Stimulated activated CD8-positive, alpha-beta memory T cell treated with anti-CD3 and anti-CD28 coated beads, Interleukin-15, amount 100 ng/mL, for 4 hours (primary cell): ENCODE results near the gene SFXN1.

Source experiments
- DNase-seq, 2 donors: peaks; one replicate each; pipeline ENCODE4 v3.0.0-alpha.2; 2020; ENCODE audit warnings: low read depth in 2 of 2

The SFXN1 gene

DNA sequence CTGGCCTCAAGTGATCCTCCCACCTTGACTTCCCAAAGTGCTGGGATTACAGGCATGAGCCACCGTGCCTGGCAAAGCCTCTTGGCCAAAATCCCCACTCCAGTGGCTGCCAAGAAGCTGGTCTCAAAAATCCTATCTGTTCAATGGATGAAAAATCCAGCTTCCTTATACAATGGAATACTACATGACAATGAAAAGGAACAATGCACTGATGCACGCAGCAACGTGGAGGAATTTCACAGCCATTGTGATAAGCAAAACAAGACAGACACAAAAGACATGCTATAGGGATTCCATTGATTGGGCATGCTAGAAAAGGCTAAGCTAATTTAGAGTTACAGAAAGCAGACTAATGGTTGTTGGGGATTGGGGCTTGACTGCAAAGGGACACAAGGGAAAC, 13.1 kb upstream of the SFXN1 start:
- no peak for DNase-seq

- no peak for DNase-seq
Measured at GRCh38 chr5:175466700-175467318, 11.6 kb upstream of the SFXN1 start.

GRCh38 chr5:175467983-175468690, 10.2 kb upstream of the SFXN1 start:
- DNase-seq: no peak

DNA sequence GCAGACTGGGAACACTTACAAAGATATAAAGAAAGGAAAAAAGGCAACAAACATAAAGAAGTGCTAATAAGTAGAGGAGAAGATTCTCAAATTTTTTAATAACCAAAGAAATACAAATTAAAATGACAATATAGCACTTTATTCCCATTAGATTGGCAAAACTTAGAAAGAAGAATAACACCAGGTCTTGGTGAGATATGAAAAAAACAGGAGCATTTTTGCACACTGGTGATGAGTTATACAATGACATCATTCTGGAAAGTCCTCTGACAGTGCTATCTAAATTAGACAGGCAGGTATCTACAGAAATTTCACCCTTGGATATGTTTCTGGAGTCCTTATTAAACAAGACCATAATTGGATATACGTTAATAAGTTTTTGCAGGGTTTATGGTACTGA, 9.5 kb upstream of the SFXN1 start:
- no peak for DNase-seq

DNA sequence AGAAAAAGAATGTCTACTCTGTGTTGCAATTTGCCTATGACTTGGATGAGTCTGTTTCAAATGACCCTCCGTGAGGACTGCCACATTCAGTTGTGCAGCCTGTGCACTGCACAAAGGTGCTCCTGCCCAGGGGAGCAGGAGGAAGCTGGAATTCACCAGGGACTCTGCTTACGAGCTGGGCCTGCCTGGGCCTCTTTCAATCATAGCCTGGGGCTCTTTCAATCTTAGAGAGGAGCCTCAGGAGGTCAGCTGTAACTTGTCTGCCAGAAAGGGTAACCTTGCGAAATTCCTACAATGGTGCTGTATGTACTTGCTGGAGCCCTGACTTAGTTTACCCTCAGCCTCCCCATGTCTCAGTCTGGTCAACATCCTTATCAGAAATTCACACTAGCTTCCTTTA, 8.4 kb upstream of the SFXN1 start:
- no peak for DNase-seq

DNA sequence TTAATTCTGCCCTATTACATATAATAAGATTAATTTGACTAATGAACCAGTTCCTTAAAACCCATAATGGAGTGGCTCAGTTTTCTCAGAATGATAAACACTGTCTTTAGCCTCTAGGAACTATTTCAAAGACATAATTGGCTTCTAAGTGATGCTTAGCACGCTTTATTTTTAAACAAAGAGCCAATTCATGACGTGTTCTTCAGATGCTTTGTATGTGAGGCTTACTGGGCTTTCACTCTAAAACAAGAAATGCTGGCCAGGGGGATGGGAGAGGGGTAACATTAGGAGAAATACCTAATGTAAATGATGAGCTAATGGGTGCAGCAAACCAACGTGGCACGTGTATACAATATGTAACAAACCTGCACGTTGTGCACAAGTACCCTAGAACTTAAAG, 7.6 kb upstream of the SFXN1 start:
- no peak for DNase-seq

DNA sequence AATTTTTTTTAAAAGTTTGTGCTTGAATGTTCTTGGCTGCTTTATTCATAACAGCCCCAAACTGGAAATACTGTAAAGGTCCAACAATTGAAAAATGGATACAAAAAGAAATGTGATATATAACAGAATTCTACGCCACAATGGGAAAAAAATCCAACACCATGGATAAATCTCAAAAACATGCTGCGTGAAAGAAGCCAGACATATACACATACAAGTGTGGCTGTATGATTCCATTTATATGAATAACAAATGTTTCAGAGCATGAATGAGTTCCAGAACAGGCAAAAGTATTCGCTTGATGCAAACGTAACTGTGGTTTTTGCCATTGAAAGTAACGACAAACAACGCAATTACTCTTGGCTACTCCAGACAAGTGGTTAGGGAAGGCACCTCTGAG, 7.2 kb upstream of the SFXN1 start:
- no peak for DNase-seq

GRCh38 chr5:175471628-175472027, 6.7 kb upstream of the SFXN1 start:
- no peak for DNase-seq

GRCh38 chr5:175472378-175472777, 6.0 kb upstream of the SFXN1 start:
- DNase-seq: no peak

DNA sequence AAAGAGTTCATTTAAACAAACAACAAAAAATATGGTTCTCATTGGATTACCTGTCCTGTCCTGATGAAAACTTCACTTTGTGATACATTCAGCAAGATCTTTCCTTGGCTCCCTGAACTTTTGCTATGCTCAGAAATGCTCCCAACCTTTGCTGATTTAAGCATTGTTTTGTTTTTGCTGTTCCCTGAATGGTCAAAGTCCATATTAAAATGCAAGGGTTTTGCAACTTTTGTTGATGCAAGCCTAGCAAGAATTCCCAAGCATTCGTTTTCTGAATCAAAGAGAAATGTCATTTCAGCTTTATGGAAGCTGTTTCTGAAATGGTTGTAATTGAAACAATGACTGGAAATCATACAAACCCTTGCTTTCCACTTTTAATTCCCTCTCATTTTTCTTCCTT, 3.1 kb upstream of the SFXN1 start:
- DNase-seq: no peak

GRCh38 chr5:175477440-175477839, 920 bp upstream of the SFXN1 start:
- DNase-seq: no peak

DNA sequence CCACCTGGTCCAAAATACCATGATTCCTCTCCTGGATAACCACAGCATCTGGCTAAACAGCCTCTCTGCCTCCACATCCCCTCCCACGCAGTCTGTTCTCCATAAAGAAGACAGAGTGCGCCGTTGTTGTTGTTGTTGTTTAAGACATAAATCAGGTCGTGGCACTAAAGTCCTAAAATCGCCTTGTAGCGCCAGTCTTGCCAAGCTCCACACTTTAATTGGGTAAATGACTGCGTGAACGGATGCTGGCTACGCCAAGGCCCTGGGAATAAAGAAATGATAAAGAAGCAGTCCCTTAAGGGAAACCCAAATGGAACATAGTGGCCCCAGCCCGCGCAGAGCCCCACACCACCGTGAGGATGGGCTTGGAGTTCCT, 364 bp upstream of the SFXN1 start:
- DNase-seq: no peak

GRCh38 chr5:175479125-175479881, 943 bp downstream of the SFXN1 start:
- DNase-seq: no peak

DNA sequence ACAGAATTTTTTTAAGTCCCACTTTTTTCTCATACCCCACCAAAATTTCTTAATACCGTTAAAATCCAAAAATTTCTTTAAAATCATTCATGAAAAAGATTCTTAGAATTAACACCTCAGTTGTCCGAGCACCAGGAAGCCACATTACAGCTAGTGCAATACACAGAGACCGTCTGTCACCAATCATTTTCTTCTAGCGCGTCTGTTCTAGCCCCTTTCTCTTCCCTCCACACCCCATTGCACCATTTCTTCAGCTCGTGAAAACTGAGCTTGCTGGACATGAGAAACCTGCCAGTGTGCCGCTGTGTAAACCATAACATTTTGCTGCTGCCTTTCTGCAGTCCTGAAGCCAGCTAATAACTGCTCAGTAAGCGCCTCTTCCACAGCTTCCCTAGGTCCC, 5.0 kb downstream of the SFXN1 start:
- no peak for DNase-seq

- DNase-seq: no peak
Measured at GRCh38 chr5:175484322-175484721, 6.0 kb downstream of the SFXN1 start.

DNA sequence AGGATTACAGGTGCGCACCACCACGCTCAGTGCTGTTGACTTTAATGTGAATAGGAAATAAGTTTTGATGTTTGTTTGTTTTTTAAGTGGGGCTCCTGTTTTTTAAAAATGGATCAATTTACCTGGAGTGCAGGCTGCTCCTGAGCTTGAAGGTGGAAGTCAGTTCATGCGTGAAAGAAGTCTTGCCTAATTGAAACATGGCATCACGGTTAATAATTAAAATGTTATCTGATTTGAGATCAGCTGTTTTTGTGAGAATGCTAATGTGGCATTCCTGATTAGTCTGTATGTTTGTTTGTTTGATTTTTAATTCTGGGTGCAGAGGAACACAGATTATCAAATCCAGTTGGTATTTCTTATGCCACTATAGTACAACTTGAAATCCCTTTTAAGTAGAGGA, 6.5 kb downstream of the SFXN1 start:
- no peak for DNase-seq

- no peak for DNase-seq
Measured at GRCh38 chr5:175485631-175486030, 7.3 kb downstream of the SFXN1 start.

- DNase-seq: no peak
Measured at GRCh38 chr5:175487514-175488222, 9.3 kb downstream of the SFXN1 start.

DNA sequence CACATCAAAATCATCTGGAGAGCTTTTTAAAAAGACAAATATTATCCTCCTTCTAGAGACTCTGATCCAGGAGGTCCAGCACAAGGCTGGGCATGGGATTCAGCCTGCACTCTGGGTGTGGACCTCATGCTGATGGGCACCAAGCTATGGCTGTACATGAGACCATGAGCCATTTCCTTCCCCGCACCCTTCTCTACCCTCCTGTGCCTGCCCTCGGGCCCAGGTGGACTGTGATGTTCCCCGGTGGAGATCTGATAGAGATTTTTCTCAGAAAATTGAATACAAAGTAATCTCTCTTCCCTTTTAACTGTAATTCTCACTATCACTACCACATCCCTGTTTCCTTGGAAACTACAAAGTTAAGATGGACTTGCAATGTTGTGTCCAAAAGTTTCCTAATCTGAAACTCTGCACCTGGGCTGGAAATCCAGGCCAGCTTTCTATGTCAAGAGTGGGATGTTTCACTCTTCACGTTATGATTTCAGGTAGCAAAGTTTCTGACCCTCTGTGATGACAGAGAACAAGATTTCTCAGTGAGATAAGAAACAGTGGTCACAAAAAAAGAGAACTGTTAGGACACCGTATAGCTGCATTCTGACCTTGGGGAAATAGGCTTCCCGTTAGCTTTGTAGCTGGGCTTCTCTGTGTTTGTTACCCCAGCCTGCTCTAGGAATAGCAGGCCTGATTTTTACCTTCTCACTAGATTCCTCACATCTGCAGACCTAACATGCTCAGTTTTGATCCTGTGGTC, 11.5 kb downstream of the SFXN1 start:
- DNase-seq: no peak

DNA sequence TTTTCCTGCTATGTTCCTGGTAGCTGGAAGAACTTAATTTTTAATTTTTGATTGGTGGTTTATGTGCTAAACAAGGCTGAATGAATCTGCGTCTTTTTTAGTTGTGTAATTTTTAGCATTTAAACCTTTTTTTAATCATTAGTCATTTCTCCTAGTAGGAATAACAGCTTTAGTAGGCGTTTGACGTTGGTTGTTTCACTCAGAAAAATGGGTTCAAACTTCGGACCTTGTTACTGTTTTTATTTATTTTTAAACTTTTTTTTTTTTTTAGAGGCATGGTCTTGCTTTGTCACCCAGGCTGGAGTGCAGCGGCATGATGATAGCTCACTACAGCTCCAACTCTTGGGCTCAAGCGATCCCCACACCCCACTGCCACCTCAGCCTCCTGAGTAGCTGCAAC, 12.9 kb downstream of the SFXN1 start:
- DNase-seq: no peak

DNA sequence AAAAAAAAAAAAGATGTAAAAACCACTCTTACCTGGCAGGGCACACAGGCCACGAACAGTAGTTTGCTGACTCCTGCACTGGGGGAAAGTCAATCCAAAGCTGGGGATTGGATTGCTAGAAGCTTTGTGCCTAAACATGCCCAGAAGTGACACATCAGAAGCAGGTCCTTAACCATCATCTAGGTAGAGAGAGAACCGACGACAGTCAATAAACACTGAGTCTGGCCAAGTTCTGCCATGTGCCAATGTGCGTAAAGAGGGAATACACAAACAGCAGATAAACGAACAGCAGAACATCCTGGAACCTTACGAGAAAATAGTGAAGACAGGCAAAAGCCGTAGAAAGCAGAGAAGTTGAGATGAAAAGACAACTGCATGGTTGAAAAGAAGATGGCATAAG, 14.9 kb downstream of the SFXN1 start:
- DNase-seq: no peak

GRCh38 chr5:175493726-175494125, 15.4 kb downstream of the SFXN1 start:
- no peak for DNase-seq
